Measurements from ENCODE around the gene KLHL26.
"Not testable (repeated sequence)": the region's sequence is repeated elsewhere in the genome, so short reads cannot be mapped to it uniquely, and the experiment has no call there.

Gene KLHL26

DNA sequence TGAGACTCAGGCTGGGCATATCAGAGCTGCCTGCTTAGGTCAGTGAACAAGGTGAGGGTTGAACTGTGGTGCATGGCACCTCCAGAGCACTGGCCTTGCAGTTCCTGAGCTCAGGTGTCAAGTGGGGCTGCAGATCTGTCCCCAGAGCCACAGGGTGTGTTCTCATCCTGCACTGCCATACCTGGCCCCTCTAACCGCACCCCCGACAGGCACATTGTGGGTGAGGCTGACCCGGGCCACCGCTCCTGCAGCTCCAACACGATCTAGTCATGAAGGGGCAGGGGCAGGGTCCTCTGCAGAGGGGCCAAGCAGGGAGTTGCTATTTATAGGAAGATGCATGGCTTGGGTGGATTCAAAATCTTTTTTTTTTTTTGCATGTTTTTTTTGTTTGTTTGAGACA lies 30.0 kb downstream of the KLHL26 start:
- no peak for DNase-seq

DNA sequence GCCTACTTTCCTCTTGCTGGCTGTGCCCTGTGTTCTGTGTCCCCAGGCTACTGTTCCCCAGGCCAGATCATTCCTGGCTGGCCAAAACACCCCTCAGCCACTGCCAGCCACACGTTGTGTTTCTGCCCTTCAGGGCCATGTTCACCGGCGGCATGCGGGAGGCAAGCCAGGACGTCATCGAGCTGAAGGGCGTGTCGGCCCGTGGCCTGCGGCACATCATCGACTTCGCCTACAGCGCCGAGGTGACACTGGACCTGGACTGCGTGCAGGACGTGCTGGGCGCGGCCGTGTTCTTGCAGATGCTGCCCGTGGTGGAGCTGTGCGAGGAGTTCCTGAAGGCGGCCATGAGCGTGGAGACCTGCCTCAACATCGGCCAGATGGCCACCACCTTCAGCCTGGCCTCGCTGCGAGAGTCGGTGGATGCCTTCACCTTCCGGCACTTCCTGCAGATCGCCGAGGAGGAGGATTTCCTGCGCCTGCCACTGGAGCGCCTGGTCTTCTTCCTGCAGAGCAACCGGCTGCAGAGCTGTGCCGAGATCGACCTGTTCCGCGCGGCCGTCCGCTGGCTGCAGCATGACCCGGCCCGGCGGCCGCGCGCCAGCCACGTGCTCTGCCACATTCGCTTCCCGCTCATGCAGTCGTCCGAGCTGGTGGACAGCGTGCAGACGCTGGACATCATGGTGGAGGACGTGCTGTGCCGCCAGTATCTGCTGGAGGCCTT lies 30.9 kb downstream of the KLHL26 start:
- DNase-seq = no peak

DNA sequence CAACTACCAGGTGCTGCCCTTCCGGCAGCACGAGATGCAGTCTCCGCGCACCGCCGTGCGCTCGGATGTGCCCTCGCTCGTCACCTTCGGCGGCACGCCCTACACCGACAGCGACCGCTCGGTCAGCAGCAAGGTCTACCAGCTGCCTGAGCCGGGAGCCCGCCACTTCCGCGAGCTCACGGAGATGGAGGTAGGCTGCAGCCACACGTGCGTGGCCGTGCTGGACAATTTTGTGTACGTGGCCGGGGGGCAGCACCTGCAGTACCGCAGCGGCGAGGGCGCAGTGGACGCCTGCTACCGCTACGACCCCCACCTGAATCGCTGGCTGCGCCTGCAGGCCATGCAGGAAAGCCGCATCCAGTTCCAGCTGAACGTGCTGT lies 31.4 kb downstream of the KLHL26 start:
- no peak for DNase-seq

DNA sequence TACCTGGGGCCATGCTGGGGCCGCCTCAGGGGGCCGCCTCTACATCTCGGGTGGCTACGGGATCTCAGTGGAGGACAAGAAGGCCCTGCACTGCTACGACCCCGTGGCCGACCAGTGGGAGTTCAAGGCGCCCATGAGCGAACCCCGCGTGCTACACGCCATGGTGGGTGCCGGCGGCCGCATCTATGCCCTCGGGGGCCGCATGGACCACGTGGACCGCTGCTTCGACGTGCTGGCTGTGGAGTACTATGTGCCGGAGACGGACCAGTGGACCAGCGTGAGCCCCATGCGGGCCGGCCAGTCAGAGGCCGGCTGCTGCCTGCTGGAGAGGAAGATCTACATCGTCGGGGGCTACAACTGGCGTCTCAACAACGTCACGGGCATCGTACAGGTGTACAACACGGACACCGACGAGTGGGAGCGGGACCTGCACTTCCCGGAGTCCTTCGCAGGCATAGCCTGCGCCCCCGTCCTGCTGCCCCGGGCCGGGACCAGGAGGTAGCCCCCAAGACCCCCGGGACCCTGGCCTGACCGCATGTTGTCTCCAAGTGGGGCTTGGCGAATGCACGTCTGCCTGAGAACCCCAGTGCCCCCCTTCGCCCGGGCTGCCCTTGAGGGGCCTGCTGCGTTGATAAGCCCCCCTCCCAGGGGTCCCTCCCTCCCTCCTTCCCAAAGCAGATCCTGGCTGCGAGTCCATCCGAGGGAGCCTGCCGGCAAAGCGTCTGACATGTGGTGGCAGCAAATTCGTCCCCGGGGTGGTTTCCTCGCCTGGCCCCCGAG lies 32.1 kb downstream of the KLHL26 start:
- DNase-seq = no peak

DNA sequence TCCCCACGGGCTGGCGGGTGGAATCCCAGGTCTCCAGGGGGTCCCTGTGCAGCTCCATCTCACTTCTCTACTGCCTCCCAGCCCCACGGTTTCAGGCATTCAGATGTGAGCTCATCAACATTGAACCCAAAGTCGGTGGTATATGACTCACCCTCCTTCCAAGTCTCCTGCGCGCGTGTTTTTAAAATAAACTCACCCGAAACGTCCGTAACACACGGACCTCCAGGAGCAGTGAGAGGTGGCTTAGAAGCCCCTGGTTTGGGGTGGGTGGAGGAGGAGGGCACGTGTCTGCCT lies 32.6 kb downstream of the KLHL26 start:
- no peak for DNase-seq

DNA sequence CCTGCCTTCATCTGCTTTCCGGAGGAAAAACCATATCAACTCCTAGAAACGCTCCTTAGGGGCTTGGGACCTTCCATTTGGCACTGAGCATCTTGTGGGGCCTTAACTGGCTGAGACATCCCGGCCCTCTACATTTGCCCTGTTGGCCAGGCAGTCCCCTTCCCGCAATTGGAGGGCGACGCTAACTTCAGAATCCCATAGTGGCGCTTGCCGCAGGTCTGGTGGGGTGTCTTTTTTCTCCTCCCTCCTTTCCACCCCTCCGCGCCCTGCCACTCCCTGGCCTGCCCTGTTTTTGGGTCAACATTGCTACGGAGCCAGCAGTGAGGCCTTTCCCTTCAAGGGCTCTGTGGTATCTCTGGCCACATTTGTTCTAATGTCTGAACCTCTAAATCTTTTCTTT lies 33.1 kb downstream of the KLHL26 start:
- DNase-seq = no peak

DNA sequence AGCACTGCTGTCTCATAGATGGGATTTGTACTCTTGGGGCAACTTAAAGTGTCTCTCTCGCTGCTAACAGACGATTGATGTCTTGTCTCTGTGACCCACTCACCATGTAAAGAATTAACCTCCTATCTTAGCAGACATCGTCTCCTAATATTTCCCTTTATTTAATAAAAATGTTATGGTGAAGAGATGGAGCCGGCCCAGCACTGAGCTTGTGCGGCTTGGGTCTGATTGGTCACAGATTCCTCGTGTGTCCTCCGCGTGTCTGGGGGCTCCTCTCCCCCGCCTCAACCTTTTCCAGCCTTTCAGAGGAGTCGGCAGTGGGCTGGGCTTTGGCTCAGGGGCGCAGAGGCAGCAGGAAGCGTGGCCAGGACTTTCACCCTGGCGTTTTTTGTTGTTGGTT lies 33.5 kb downstream of the KLHL26 start:
- DNase-seq = no peak

DNA sequence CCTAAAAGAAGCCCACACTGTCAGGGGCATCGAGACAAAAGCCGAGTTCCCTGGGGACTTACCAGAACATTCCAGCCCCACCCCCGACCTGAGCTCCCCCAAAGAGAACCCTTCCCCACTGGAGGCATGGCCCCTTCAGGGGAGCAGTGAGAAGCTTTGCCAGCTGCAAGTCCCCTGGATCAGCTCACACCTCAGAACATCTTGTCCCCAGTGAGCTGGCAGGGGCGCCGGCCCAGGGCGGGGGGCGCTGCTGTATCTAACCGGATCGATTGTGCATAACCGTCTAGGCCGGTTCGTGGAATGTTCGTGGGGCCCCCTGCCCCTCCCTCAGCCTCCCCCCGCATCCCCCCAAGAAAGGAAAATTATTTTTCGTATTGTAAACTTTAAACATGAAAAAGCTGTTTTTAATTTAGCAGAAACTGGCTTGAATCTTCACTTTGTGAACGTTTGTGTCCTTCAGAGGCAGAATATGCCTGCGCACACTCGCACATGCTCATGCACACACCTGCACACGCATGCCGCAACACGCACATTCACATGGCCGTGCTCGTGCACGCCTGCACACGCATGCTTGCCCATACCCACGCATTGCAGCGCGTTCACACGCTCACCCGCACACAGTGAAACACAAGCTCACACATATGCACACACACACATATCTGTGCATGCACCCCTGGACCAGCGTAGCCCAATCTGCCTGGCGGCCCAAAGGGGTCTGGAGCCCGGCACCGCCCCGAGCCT lies 34.6 kb downstream of the KLHL26 start:
- DNase-seq = no peak

DNA sequence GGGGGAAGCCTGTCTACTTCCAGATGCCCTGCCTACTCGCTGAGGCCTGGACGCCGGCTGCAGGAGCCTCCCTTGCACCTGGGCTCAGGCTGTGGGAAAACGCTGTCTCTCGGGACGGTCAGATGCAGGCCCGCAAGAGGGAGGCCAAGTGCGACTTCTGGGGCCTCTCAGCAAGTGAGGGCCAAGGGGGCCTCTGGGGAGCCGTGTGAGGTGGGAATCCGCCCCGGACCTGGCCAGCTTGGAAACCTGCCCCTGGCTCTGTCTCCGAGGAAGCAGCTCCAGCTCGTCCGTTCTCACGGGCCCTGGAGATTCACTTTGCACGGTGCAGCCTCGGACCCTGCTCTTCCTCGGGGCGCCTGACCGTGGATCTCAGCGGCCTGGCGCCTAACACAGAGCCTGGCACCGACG lies 35.2 kb downstream of the KLHL26 start:
- DNase-seq = no peak

DNA sequence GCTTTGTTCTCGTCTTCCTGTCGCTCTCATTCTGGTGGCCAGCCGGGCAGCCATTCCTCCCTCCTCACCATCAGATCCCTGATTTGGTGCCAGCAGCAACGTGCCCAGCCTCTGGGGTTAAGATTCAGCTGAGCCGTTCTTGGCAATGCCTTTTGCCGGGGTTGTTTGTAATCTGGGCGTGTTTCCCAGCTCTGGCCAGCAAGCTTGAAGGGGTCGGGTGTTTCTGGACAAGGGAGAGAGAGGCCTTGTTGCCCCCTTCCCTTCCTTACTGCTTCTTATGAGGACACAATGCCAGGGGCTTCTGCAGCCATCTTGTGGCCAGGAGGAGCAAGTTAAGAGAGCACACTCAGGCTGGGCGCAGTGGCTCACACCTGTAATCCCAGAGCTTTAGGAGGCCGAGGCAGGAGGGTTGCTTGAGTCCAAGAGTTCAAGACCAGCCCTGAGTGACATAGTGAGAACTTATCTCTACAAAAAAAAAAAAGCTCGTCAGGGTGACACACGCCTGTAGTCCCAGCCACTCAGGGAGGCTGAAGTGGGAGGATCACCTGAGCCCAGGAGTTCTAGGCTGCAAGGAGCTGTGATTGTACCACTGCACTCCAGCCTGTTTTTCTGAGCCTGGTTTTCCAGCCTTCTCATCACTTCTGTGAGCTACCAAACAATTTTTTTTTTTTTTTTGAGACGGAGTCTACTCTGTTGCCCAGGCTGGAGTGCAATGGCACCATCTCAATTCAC lies 35.9 kb downstream of the KLHL26 start:
- DNase-seq = no peak

DNA sequence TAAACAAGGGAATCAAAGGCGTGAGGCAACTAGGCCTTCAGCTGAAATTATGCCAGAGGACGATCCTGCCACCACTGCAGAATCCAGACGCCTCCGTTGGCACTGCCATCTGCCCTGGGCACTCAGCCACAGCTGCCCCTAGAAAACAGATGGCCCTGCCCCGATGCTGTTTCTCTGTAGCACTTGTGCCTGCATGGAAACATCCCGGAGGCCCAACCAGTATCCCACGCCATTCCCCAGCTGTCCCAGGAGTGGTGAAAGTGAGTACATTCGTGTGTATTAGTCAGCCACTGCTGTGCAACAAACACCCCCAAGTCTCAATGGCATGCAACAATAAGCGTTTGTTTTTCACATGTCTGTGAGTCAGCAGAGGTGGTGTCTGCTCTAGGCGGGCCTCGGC lies 37.8 kb downstream of the KLHL26 start:
- DNase-seq = no peak

DNA sequence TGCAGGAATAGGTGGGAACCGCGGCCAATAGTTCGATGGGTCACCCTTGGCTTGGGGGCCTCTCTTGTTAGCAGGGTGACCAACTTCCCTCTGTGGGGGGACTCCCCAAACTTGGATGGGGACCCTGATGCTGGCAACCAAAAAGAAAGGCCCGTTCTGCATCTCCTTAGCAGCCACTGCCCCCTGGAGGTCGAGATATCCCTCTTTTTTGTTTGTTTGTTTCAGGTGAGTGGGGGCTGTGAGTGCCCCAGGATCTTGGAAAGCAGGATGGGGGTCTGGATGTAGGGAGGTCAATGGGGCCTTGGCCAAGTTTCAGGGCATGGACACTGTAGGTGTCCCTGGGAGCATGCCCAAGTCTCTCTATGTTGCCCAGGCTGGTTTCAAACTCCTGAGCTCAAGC lies 39.0 kb downstream of the KLHL26 start:
- DNase-seq = no peak

DNA sequence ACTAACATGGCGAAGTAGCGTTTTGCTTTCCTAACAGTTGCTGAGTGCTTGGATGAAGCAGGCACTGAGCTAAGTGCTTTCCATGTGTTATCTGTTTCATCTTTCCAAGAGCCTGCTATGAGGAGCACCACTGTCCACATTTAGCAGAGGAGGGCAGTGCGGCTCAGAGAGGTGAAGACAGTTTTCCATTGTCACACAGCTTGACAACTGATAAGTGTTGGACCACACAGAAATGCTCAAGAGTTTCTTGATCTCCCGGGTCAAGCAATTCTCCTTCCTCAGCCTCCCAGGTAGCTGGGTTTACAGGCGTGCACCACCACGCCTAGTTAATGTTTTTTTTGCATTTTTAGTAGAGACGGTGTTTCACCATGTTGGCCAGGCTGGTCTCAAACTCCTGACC lies 39.9 kb downstream of the KLHL26 start:
- no peak for DNase-seq

DNA sequence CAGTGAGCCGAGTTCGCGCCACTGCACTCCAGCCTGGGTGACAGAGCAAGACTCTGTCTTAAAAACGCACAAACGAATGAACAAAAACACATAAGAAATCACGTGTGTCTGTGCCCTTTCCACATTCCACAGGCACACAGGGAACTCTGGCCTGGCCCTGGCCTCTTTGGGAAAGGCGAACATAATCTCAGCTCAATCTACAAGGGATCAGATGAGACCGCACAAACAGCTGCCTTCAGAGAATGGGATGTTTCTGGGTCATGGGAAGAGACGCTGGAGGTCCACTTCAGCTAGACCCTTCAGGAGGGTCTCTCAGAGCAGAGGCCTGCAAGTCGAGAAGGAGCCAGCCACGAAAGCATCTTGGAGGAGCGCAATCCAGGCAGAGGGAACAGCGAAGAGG lies 40.3 kb downstream of the KLHL26 start:
- no peak for DNase-seq

DNA sequence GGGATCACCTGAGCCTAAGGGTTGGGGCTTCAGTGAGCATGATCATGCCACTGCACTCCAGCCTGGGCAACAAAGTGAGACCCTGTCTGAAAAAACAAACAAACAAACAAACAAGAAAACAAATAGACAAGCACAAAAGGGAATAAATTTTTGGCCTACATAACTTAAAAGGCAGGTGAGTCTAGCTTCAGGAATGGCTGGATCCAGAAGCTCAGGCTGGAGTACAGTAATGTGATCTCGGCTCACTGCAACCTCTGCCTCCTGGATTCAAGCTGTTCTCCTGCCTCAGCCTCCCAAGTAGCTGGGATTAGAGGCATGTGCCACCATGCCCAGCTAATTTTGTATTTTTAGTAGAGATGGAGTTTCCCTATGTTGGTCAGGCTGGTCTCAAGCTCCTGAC lies 43.3 kb downstream of the KLHL26 start:
- DNase-seq = not testable (repeated sequence)

DNA sequence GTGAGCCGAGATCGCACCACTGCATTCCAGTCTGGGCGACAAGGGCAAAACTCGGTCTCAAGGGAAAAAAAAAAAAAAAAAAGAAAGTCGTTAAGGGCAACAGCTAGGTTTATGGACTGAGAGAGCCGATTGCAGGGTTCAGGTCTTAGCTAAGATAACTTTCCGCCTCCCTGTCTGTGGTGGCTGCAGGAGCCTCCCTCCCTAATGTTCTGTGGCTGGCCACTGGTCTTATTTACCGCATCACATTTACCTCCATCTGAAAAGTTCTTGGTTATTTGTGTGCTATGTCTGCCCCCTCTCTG lies 45.9 kb downstream of the KLHL26 start:
- no peak for DNase-seq

DNA sequence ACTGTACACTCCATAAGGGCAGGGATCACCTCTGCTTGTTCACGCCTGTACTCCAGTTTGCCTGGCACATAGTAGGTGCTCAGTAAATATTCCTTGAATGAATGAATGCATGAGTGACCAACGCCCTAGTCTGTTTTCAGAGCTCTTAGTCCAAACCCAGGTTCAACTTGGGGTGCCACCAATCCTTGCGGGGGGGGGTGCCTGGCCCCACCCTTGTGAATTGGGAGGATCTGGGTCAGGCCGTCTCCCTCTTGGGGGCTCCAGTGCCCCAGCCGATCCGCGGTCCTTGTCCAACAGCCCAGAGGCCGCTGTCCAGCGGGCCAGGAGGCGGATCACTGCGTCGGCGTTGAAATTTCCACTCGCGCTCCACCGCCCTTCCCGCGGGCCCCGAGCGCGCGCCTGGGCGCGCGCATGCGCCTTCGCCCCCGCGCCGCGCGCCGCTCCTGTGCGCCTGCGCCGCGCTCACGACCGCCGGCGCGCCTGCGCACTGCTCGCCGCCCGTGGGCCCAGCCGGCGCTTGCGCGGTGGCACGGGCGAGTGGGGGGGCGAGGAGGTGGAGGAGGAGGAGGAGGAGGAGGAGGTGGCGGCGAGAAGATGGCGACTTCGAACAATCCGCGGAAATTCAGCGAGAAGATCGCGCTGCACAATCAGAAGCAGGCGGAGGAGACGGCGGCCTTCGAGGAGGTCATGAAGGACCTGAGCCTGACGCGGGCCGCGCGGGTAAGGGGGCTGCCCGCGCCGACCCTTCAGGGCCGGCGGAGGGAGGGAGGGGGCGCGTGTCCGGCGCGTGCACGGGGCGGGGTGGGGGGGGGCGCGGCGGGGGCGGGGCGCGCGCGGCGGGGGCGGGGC lies 46.5 kb downstream of the KLHL26 start, which contains the start of gene CRTC1:
CRTC1 (plus strand) TSS at position 572 of the 849 bp plus-strand sequence; CDS start at position 595, 23 bp downstream.
- peak; percentile 96 for DNase-seq

DNA sequence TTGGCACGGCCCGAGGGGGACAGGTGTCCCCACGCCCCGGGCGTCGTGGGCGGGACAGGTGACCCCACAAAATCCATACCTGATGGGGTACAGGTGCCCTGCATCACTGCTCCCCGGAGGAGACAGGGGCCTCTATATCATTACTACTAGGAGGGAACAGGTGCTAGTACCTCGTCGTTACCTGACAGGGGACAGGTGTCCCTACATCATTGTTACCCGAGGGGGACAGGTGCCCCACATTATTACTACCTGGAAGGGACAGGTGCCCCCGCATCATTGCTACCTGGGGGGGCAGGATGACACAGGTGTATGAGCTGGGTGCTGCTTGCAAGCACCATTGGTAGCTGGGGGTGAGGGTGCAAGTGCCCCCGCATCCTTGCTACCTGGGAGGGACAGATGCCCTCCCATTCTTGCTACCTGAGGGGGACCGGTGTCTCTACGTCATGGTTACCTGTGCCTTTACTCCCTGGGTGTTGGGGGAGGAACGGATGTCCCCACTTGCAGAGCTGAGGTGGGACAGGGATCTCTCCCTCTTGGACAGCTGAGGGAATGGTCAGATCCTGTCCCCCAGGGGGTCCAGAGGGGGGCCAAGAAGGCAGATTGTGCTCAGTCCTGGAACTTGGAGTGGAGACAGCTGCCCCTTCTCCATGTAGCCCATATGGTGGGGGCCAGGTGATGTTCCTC lies 47.3 kb downstream of the KLHL26 start:
- DNase-seq = no peak

DNA sequence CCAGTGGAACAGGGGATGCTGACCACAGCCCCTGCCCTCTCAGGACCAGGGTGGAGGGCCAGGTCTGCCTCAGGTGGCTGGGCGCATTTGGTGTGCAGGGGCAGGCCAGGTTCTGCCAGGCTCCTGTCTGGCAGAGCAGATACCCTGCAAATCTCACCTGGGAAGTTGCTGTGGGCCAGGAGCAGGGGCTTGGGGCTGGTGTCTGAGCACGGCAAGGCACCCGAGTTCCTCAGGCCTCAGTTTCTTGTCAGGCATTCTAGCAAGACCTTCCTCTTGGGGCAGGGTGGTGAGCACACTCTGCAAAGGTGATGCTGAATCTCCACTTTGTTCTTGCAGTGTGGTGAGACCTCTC lies 47.8 kb downstream of the KLHL26 start:
- no peak for DNase-seq

DNA sequence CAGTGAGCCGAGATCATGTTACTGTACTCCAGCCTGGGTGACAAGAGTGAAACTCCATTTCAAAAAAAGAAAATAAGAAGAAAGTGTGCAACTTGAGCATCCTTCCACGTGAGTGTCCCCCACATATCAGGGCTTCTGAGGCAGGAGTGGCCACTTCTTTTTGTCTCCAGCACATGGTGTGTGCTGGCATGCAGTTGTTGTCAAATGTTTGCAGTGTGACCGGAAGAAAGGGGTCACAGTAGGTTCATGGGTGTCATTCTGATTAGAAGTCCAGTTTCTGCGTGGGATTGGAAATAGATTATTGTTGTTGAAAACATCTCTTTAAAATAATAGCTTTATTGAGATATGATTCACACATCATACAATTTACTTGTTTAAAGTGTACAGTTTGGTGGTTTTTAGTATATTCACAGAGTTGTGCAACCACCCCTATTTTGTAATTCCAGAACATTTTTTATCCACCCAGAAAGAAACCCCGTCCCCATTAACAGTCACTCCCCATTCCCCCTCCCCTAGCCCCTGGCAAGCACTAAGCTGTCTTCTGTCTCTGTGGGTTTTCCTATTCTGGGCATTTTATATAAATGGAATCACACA lies 48.9 kb downstream of the KLHL26 start:
- DNase-seq = no peak

DNA sequence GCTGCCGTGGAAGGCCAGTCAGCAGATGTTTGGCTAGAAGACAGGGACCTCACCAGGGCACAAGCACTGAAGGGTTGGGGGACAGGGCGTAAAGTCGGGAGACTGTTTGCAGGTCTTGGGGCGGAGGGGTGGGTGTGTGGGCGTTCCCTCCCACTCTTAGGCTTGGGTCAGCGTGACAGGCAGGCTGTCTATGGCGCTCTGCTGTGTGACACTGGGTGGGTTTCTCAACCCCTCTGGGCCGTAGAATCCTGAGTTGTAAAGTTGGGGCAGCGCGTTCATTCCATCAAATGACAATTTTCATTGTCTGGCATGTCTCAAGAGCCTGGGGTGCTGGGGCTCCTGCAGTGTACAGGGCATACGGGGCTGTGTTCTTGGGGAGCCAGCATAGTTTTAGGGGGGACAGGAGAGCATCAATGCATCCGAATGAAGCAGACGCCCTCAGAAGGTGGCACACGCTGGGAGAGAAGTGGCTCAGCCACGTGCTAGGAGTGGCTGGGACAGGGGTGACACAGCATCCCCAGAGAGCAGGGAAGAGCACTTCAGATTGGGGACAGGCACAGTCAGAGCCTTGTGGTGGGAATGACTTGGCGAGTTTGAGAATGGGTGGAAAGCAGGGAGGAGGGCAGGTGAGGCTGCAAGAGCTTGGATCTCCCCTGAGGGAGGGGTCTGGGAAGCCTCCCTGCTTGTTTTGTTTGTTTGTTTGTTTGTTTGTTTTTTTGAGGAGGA lies 51.1 kb downstream of the KLHL26 start:
- DNase-seq = no peak
